GM21515 (cell line): Measurements from ENCODE around the gene PPP2R2C.

Experiments used
- ATAC-seq: cut with Tn5 transposase; IDR thresholded peaks from one replicate; pipeline ENCODE4 v1.9.1; 2021; ENCODE audit not compliant: unreplicated experiment

Gene PPP2R2C

DNA sequence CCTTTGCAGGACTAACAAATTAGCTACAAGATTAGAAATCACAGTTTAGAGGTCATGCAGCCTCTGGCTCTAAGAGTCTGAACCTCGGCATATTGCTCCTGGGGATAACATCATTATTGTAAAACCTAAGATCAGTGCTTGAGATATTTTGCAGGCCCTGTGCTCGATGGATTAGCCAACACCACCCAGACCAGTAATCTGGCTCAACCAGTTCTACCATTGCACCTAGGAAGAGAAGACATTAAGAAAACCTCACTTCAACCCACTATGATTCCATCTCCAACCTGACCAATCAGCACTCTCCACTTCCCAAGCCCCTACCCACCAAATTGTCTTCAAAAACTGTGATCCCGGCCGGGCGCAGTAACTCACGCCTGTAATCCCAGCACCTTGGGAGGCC, 159.2 kb downstream of the PPP2R2C start:
- no peak for ATAC-seq

- ATAC-seq: no peak
Measured at GRCh38 chr4:6309777-6310176, 162.6 kb downstream of the PPP2R2C start.

DNA sequence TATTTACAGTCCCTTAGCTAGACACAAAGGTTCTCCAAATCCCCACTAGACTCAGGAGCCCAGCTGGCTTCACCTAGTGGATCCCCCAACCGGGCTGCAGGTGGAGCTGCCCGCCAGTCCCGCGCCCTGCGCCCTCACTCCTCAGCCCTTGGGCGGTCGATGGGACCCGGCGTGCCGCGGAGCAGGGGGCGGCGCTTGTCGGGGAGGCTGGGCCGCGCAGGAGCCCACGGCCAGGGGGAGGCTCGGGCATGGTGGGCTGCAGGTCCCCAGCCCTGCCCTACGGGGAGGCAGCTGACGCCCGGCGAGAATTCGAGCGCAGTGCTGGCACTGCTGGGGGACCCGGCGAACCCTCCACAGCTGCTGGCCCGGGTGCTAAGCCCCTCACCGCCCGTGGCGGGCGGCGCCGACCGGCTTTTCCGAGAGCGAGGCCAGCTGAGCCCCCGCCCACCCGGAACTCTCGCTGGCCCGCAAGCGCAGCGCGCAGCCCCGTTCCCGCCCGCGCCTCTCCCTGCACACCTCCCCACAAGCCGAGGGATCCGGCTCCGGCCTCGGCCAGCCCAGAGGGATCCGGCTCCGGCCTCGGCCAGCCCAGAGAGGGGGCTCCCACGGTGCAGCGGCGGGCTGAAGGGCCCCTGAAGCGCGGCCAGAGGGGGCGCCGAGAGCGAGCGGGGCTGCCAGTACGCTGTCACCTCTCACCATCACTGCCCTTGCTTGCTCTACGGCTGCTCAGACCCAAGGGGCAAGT, 163.3 kb downstream of the PPP2R2C start:
- ATAC-seq: no peak

GRCh38 chr4:6307891-6308290, 164.5 kb downstream of the PPP2R2C start:
- no peak for ATAC-seq

GRCh38 chr4:6307230-6307629, 165.2 kb downstream of the PPP2R2C start:
- ATAC-seq: no peak

- no peak for ATAC-seq
Measured at GRCh38 chr4:6306299-6306698, 166.1 kb downstream of the PPP2R2C start.

DNA sequence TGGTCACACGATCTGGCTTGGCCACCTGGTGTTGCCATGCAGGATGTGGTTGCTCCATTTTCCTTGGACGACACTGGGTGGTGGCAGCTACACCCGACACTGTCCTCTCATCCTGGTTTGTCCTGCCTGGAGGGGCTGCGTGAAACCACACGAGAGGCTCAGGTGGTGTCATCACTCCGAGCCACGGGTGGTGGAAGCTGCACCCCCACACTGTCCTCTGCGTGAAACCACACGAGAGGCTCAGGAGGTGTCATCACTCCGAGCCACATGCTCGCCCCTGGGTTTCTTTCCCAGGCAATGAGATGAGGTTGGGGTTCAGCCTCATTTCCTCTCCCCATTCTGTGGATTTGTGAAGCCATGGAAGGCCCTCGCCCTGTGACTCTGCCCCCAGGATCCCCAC, 168.5 kb downstream of the PPP2R2C start:
- ATAC-seq: no peak

GRCh38 chr4:6302869-6303268, 169.5 kb downstream of the PPP2R2C start:
- ATAC-seq: no peak

DNA sequence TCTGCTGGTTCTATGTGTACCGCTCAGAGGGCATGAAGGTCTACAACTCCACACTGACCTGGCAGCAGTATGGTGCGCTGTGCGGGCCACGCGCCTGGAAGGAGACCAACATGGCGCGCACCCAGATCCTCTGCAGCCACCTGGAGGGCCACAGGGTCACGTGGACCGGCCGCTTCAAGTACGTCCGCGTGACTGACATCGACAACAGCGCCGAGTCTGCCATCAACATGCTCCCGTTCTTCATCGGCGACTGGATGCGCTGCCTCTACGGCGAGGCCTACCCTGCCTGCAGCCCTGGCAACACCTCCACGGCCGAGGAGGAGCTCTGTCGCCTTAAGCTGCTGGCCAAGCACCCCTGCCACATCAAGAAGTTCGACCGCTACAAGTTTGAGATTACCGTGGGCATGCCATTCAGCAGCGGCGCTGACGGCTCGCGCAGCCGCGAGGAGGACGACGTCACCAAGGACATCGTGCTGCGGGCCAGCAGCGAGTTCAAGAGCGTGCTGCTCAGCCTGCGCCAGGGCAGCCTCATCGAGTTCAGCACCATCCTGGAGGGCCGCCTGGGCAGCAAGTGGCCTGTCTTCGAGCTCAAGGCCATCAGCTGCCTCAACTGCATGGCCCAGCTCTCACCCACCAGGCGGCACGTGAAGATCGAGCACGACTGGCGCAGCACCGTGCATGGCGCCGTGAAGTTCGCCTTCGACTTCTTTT, 170.5 kb downstream of the PPP2R2C start:
- no peak for ATAC-seq

GRCh38 chr4:6301051-6301731, 171.2 kb downstream of the PPP2R2C start:
- ATAC-seq: no peak

DNA sequence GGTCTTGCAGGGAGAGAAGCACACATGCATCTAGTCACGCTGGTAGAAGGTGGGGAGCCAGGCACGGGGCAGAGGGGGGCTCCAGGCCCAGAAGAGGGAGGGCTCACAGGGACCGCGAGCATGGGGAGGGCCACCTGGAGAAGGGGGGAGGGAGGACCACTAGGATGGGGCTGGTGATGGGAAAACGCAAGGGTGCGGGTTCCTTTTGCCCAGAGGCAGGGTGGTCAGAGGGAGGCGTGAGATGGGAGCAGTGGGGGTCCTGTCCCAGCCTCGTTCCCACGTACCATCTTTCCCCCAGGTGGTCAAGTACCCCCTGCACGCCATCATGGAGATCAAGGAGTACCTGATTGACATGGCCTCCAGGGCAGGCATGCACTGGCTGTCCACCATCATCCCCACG, 172.1 kb downstream of the PPP2R2C start:
- ATAC-seq: no peak

DNA sequence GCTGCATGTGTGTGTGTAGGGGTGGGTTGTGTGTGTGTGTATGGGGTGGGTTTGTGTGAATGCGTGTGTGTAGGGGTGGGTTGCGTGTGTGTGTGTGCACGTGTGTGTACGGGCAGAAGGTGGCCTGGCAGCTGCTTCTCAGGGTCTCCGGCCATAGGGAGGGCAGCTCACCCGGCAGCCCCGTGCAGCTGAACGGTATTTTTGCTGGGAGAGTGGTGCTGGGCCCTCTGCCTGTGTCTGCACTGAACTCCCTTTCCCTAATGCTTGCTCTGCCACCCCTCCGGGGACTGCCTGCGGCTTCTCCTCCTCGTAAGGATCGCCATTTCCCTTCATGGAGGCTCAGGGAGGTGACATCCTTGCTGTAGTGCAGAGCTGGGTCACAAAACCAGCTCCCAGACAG, 172.5 kb downstream of the PPP2R2C start:
- no peak for ATAC-seq

- ATAC-seq: no peak
Measured at GRCh38 chr4:6298852-6299251, 173.6 kb downstream of the PPP2R2C start.

- ATAC-seq: no peak
Measured at GRCh38 chr4:6298035-6298434, 174.4 kb downstream of the PPP2R2C start.

GRCh38 chr4:6297266-6297815, 175.1 kb downstream of the PPP2R2C start:
- no peak for ATAC-seq

DNA sequence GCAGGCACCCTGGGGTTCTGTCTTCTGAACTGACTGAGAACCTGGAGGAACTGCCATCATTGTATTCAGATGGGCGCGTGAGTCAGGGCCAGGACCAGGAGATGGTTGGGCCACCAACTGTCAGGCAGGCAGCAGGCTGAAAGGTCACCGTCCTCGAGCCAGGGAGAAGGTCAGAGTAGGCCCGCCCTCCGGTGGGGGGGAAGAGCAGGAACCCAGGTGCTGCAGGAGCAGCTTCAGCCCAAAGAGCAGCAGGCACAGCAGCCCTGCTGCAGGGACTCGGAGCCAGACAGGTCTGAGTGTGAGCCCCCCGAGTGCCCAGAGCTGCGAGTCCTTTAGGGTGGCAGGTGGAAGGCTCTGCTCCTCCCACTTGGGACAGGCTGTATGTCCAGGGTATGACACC, 176.4 kb downstream of the PPP2R2C start:
- no peak for ATAC-seq

DNA sequence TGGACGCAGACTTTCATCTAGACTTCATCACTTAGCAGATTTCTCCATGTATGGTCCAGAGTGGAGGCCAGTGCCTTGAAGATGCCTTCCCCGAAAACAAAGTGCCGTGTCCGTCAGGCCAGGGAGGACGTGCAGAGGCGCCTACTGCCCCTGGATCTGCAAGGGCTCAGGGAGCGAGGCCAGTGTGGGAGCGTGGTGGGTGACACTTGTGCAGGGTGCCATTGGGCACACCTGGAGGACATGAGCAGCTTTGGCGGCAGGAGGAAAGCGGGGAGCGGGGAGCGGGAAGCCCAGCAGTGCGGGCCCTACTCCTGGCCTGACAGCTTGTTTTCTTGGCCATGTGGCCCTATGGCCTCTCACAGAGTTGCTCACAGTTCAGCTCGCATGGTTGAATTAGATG, 176.9 kb downstream of the PPP2R2C start:
- no peak for ATAC-seq

- ATAC-seq: no peak
Measured at GRCh38 chr4:6294705-6295421, 177.6 kb downstream of the PPP2R2C start.

- ATAC-seq: no peak
Measured at GRCh38 chr4:6293661-6294060, 178.8 kb downstream of the PPP2R2C start.

DNA sequence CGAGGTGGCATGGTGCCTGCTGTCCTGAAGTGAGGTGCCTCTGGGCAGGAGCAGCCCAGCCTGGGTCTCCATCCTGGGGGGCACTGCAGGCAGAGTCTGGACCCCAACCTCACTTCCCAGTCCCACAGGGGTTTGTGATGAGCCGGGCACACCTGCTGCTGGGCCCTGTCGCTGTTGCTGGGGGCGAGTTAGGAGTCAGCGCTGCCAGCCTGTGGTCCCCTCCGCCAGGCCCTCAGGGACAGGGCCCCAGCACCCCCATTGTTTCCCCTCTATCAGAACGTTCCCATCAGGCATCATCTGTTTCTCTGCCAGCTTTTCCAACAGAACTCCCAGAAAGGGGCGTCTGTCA, 179.3 kb downstream of the PPP2R2C start:
- no peak for ATAC-seq

DNA sequence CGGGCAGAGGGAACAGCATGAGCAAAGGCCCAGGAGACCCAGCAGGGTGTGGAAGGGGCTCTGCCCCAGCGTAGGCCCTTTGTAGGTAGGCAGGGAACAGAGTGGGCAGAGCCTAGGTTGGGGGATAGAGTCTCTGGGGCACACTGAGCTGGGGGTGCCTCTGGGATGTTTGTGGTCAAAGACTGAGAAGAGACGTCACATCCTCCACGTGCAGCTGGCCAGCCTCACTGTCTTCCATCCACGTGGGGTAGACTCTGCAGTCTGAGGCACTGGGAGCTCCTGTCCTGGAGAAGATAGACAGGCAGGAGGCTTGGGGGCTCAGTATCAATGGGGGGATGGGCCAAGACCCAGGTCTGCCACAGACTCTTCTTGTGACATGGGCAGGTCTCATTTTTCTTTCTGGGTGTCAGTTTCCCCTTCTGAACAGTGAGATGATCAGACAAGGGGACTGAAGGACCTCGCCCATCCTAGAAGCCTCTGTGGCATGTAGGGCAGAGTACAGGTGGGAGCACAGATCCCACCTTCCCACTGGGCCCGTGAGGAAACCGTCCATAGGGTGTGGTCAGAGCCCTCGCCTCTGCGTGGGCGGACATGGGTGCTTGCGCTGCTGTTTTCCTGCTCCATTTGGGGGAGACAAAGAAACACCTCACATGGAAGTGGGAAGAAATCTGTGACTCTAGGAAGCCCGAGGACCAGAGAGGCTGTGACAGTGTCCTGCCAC, 179.9 kb downstream of the PPP2R2C start:
- no peak for ATAC-seq
